NT2/D1 (cell line): Measurements from ENCODE around the gene RCSD1.
"Not testable (repeated sequence)": the region's sequence is repeated elsewhere in the genome, so short reads cannot be mapped to it uniquely, and the experiment has no call there.

Source experiments
- YY1 ChIP-seq: IDR thresholded peaks from 2 replicates; pipeline ENCODE4 v1.6.1; 2011; ENCODE audit not compliant: insufficient read length, insufficient read depth
- ZNF274 ChIP-seq: IDR thresholded peaks from 2 replicates; pipeline ENCODE4 v1.6.1; 2011; ENCODE audit warnings: mild to moderate bottlenecking, low read depth, low read length

DNA sequence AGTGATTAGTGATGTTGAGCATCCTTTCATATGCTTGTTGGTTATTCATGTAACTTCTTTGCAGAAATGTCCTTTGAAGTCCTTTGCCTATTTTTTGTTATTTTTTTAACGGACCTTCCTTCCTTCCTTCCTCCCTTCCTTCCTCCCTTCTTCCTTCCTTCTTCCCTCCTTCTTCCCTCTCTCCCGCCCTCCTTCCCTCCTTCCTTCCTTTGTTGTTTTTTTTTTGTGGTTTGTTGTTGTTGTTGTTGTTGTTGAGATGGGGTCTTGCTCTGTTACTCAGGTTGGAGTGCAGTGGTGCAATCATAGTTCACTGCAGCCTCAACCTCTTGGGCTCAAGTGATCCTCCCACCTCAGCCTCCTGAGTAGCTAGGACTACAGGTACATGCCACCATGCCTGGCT, 16.0 kb upstream of the RCSD1 start:
- TF ChIP-seq YY1, ZNF274: not testable (repeated sequence)
